Measurements from ENCODE around the gene OR2T6. TPM values are rescaled to one million over a fixed set of nuclear protein-coding genes. Genes with fewer than 3 reads are reported as not detected.

The OR2T6 gene, protein sequence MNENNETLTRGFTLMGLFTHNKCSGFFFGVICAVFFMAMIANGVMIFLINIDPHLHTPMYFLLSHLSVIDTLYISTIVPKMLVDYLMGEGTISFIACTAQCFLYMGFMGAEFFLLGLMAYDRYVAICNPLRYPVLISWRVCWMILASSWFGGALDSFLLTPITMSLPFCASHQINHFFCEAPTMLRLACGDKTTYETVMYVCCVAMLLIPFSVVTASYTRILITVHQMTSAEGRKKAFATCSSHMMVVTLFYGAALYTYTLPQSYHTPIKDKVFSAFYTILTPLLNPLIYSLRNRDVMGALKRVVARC
- total RNA-seq (not detected), polyA plus RNA-seq (not detected)
- long read RNA-seq, donor 1: 0 reads
- long read RNA-seq, donor 2: 0 reads
- long read RNA-seq, donor 3: 0 reads

DNA sequence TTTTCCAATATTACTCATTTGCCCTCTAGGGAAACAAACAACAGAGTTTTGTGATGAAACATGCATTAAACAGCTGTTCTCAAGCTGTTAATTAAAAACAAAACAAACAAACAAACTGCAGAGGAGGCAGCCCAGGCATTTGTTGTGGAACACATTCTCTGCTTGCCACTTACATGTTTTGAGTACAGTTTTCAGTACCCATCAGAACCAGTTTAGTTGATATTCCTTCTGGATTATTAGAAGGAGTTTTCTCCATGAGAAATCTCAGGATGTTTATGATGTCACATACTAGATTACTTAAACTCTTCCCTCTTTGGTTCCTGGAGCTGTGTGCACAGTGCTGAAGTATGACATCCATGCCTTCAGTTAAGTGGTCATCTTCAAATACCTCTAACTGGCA, at the start of gene OR2T6:
Gene OR2T6 (plus strand): TSS at position 301 of the 400 bp plus-strand sequence. CDS start 11,863 bp downstream, outside the sequence.
- H3K4me3 ChIP-seq: no peak within 1 kb of the TSS
- H3K9me3 ChIP-seq: peaks cover 0 to 11% (median 0%) of the 10 kb centered on the region in 11 donors
- intact Hi-C loops (cut with DNase I): no loop called here
- H3K36me3 ChIP-seq: no peaks in the 10 kb centered on the region
- TF ChIP-seq, protein P1, sequence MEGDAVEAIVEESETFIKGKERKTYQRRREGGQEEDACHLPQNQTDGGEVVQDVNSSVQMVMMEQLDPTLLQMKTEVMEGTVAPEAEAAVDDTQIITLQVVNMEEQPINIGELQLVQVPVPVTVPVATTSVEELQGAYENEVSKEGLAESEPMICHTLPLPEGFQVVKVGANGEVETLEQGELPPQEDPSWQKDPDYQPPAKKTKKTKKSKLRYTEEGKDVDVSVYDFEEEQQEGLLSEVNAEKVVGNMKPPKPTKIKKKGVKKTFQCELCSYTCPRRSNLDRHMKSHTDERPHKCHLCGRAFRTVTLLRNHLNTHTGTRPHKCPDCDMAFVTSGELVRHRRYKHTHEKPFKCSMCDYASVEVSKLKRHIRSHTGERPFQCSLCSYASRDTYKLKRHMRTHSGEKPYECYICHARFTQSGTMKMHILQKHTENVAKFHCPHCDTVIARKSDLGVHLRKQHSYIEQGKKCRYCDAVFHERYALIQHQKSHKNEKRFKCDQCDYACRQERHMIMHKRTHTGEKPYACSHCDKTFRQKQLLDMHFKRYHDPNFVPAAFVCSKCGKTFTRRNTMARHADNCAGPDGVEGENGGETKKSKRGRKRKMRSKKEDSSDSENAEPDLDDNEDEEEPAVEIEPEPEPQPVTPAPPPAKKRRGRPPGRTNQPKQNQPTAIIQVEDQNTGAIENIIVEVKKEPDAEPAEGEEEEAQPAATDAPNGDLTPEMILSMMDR (IDR thresholded peaks at IDR 0.05): no peak
- no peak for ATAC-seq
- H3K4me1 ChIP-seq: no peaks in the 10 kb centered on the region
- H3K27me3 ChIP-seq: no peaks in the 10 kb centered on the region
- no peak for DNase-seq
- no peak within 1 kb of the TSS for H3K27ac ChIP-seq

DNA sequence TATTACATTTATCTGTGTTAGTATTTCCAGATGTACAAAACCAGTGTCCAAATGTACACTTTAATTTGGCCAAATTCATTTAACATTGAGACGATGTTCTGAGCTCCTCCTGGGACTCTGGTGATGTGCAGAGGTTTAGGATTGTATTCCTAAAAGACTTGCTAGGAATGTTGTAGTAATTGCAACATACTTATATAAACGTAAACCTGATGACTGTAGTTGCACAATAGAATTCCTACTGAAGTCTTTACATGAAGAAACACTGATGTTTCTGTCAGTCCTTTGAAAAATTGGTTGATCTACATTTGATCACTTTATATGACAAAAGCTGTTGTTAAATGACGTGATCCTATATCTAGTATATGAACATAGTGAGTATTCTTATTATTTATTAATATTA, 32.1 kb upstream of the OR2T6 start:
- Histone ChIP-seq H3K27me3 (no peaks in the 10 kb centered on the region), H3K4me1 (no peaks in the 10 kb centered on the region), H3K4me3 (no peak overlapping the region), H3K36me3 (no peaks in the 10 kb centered on the region), H3K27ac (no peak overlapping the region), H3K9me3 (no peaks in the 10 kb centered on the region)
- TF ChIP-seq, protein P1 (IDR thresholded peaks at IDR 0.05): no peak
- 40 to 42% methylated on average over 3 of the region's 3 CpGs for WGBS, 2 donors
- intact Hi-C loops (cut with DNase I): no loop called here
- ATAC-seq (no peak), DNase-seq (no peak)

DNA sequence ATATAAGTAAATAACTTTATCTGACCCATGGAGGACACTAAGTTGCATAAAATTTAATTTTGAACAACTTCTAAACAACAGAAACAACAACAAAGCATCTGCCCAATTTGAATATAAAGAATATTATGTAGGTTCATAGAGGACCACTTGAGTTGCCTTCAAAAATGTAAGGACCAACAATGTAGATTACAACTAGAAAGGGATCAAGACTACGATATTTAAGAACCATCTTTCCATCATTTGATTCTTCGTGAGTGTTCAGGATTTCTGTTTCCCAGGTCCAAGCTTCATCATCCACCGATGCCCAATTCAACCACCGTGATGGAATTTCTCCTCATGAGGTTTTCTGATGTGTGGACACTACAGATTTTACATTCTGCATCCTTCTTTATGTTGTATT, 27.1 kb upstream of the OR2T6 start, which contains the start of gene OR14C36:
Gene OR14C36 (plus strand): TSS at position 301 of the 400 bp plus-strand sequence. CDS start 0 bp downstream, at position 301.
- ATAC-seq (no peak), DNase-seq (no peak)
- H3K27me3 ChIP-seq: no peaks in the 10 kb centered on the region
- H3K4me3 ChIP-seq: no peak within 1 kb of the TSS
- WGBS, 2 donors: 55 to 65% methylated on average over 4 of the region's 4 CpGs
- H3K27ac ChIP-seq: no peak within 1 kb of the TSS
- intact Hi-C loops (cut with DNase I): no loop called here
- no peaks in the 10 kb centered on the region for H3K9me3 ChIP-seq
- no peaks in the 10 kb centered on the region for H3K4me1 ChIP-seq
- no peaks in the 10 kb centered on the region for H3K36me3 ChIP-seq
- TF ChIP-seq, protein P1 (IDR thresholded peaks at IDR 0.05): no peak

DNA sequence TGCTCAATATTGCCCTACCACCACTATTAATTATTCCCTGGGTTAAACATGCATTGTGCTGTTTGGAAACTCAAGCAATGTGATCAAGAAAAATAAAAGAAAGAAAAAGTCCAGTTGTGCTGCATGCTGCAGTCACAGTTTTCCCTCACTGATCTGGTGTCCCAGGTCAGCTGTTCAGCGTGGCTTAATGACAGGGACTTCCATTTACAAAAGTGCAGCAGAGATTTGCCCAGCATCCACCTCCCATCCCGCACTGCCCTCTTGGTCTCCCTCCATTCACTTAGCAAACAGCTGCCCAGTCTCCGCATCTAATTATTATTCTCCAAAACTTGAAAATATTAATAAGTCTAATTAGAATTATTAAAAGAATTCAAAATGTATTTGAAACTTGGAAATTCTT, 16.1 kb upstream of the OR2T6 start:
- H3K27me3 ChIP-seq: peaks cover 0 to 9% (median 0%) of the 10 kb centered on the region in 7 donors
- 66 to 77% methylated on average over 3 of the region's 3 CpGs for WGBS, 2 donors
- no peak for ATAC-seq
- DNase-seq: no peak
- H3K36me3 ChIP-seq: no peaks in the 10 kb centered on the region
- intact Hi-C loops (cut with DNase I): no loop called here
- peaks cover 0 to 11% (median 1%) of the 10 kb centered on the region in 11 donors for H3K9me3 ChIP-seq
- H3K27ac ChIP-seq: no peak overlapping the region
- H3K4me3 ChIP-seq: no peak overlapping the region
- TF ChIP-seq, protein P1 (IDR thresholded peaks at IDR 0.05): no peak
- no peaks in the 10 kb centered on the region for H3K4me1 ChIP-seq
